Measurements from ENCODE around the gene IFNL4. TPM values are rescaled to one million over a fixed set of nuclear protein-coding genes. Genes with fewer than 3 reads are reported as not detected.

Gene IFNL4
- total and polyA plus RNA-seq, 2 donors (not counting 1 experiment from before 2014, with no cell fraction given), result not detected

DNA sequence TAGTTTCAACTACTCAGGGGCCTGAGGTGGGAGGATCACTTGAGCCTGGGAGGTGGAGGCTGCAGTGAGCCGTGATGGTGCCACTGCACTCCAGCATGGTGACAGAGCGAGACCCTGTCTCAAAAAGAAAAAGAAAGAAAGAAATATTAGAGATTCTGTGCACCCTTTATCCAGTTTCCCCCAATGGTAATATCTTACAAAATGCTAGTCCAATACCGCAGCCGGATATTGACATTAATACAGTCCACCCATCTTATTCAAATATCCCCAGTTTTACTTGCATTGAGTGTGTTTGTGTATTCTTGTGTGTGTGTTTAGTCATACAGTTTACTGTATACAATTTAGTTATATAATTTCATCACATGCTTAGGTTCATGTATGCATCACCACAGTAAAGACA is 8.6 kb upstream of the IFNL4 start:
- Mint-ChIP-seq H3K4me3 (no peak overlapping the region), H3K4me1 (no peaks in the 10 kb centered on the region), H3K27me3 (peaks cover 9% of the 10 kb centered on the region), H3K27ac (no peak overlapping the region), H3K9me3 (ENCODE audit: insufficient read depth) (no peaks in the 10 kb centered on the region)
- ChIA-PET POLR2A (no interaction called here), CTCF (no interaction called here)
- Histone ChIP-seq H4K20me1 (ENCODE audit: control insufficient read depth, insufficient read depth, low read length, poor library complexity, severe bottlenecking) (no peaks in the 10 kb centered on the region), H3K9ac (ENCODE audit: low read length) (no peak overlapping the region), H3K4me2 (replicated peaks; ENCODE audit: low read depth, low read length, poor library complexity, severe bottlenecking) (no peak overlapping the region), H3K27me3 (replicated peaks in 1 of 4; ENCODE audit: control extremely low read depth in 1 of 4, control insufficient read depth in 3 of 4, insufficient read depth in 4 of 4, low read length in 3 of 4) (peaks cover 0 to 23% (median 7%) of the 10 kb centered on the region in 4 experiments), H3K27ac (ENCODE audit: low read length in 2 of 2) (no peak overlapping the region), H3K9me3 (ENCODE audit: control extremely low read depth in 1 of 3, control insufficient read depth in 2 of 3, insufficient read depth in 1 of 3, low read length in 2 of 3) (peaks cover 0 to 6% (median 0%) of the 10 kb centered on the region in 3 donors), H3K4me3 (ENCODE audit: control extremely low read depth in 1 of 5, extremely low read depth in 1 of 5, insufficient read depth in 1 of 5, low read depth in 2 of 5, low read length in 4 of 5) (no peak overlapping the region), H3K36me3 (replicated peaks in 1 of 2; ENCODE audit: control extremely low read depth in 1 of 2, control insufficient read depth in 1 of 2, extremely low read depth in 1 of 2, insufficient read depth in 2 of 2, low read length in 1 of 2) (no peaks in the 10 kb centered on the region), H2AFZ (ENCODE audit: insufficient read depth, low read depth, low read length, poor library complexity, severe bottlenecking) (no peak overlapping the region), H3K4me1 (ENCODE audit: control insufficient read depth in 2 of 2, insufficient read depth in 2 of 2, low read length in 2 of 2) (no peaks in the 10 kb centered on the region), H3K79me2 (ENCODE audit: control insufficient read depth, insufficient read depth, low read length) (no peaks in the 10 kb centered on the region)
- WGBS (ENCODE audit: insufficient coverage), result no CpG with 5 or more reads among the region's 4 CpGs
- no peak for ATAC-seq (ENCODE audit: low read depth)
- no peak for DNase-seq
- intact Hi-C loops (cut with micrococcal nuclease), result no loop called here
- TF ChIP-seq, protein P1, sequence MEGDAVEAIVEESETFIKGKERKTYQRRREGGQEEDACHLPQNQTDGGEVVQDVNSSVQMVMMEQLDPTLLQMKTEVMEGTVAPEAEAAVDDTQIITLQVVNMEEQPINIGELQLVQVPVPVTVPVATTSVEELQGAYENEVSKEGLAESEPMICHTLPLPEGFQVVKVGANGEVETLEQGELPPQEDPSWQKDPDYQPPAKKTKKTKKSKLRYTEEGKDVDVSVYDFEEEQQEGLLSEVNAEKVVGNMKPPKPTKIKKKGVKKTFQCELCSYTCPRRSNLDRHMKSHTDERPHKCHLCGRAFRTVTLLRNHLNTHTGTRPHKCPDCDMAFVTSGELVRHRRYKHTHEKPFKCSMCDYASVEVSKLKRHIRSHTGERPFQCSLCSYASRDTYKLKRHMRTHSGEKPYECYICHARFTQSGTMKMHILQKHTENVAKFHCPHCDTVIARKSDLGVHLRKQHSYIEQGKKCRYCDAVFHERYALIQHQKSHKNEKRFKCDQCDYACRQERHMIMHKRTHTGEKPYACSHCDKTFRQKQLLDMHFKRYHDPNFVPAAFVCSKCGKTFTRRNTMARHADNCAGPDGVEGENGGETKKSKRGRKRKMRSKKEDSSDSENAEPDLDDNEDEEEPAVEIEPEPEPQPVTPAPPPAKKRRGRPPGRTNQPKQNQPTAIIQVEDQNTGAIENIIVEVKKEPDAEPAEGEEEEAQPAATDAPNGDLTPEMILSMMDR (IDR thresholded peaks at IDR 0.05), result no peak
- no peak for TF ChIP-seq EZH2 (IDR thresholded peaks at IDR 0.05; ENCODE audit: borderline replicate concordance, insufficient read depth, low read depth, low read length, poor library complexity, severe bottlenecking)

DNA sequence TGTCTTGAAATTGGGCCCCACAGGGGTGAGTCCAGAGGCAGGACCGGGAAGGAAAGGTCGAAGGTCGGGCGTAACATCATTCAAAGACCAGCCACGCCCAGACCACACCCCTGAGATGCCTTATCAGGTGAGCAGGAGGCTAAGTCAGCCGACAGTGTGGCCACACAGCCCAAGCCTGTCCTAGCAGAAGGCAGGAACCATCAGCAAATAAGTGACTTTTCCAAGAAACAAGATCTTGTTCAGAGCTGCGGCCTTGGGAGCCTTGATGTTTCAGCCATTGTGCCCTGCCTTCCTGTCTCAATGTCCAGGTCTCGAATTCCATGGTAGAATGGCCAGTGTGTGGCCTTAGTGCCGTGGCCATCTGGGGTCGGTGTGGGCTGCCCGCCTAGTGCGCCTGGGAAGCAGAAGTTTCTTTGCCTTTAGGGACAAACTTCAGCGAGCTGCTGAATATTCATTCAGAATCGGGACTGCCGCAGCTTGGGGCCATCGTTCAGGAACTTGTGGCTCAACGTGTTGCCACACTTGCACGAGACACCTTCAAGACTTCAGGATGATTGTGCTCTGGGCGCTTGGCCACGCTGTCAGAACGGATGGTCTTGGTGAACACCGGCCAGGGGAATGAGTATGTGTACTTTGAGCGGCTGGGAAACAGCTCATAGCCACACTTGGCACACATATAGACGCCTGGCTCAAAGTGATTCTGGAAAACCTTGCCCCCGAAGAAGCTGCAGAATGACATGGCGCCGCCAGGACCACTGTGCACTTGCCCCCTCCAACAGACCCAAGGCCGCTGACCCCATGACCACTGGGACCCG is 6.1 kb upstream of the IFNL4 start:
- H3K4me1 ChIP-seq (ENCODE audit: control insufficient read depth in 2 of 2, insufficient read depth in 2 of 2, low read length in 2 of 2), result no peaks in the 10 kb centered on the region
- no peak overlapping the region for H3K4me2 ChIP-seq (replicated peaks; ENCODE audit: low read depth, low read length, poor library complexity, severe bottlenecking)
- Mint-ChIP-seq H3K9me3 (ENCODE audit: insufficient read depth) (no peaks in the 10 kb centered on the region), H3K27ac (no peak overlapping the region), H3K4me1 (no peaks in the 10 kb centered on the region), H3K27me3 (peaks cover 4% of the 10 kb centered on the region), H3K4me3 (no peak overlapping the region)
- peaks cover 0 to 6% (median 0%) of the 10 kb centered on the region in 3 donors for H3K9me3 ChIP-seq (ENCODE audit: control extremely low read depth in 1 of 3, control insufficient read depth in 2 of 3, insufficient read depth in 1 of 3, low read length in 2 of 3)
- CTCF ChIA-PET, result interaction anchor here (0.7 kb wide), 1 partner anchor 99 kb away, joined by 3 read pairs; no protein-coding TSS in a partner anchor
- no peaks in the 10 kb centered on the region for H4K20me1 ChIP-seq (ENCODE audit: control insufficient read depth, insufficient read depth, low read length, poor library complexity, severe bottlenecking)
- no peaks in the 10 kb centered on the region for H3K36me3 ChIP-seq (replicated peaks in 1 of 2; ENCODE audit: control extremely low read depth in 1 of 2, control insufficient read depth in 1 of 2, extremely low read depth in 1 of 2, insufficient read depth in 2 of 2, low read length in 1 of 2)
- 88% methylated on average over 27 of the region's 29 CpGs for WGBS (ENCODE audit: insufficient coverage)
- DNase-seq (no peak), ATAC-seq (ENCODE audit: low read depth) (no peak)
- TF ChIP-seq EZH2 (IDR thresholded peaks at IDR 0.05; ENCODE audit: borderline replicate concordance, insufficient read depth, low read depth, low read length, poor library complexity, severe bottlenecking), result no peak
- TF ChIP-seq, protein P1 (IDR thresholded peaks at IDR 0.05), result no peak
- POLR2A ChIA-PET, result no interaction called here
- H3K4me3 ChIP-seq (ENCODE audit: control extremely low read depth in 1 of 5, extremely low read depth in 1 of 5, insufficient read depth in 1 of 5, low read depth in 2 of 5, low read length in 4 of 5), result no peak overlapping the region
- no peak overlapping the region for H3K9ac ChIP-seq (ENCODE audit: low read length)
- H3K27ac ChIP-seq (ENCODE audit: low read length in 2 of 2), result no peak overlapping the region
- H2AFZ ChIP-seq (ENCODE audit: insufficient read depth, low read depth, low read length, poor library complexity, severe bottlenecking), result no peak overlapping the region
- no peaks in the 10 kb centered on the region for H3K79me2 ChIP-seq (ENCODE audit: control insufficient read depth, insufficient read depth, low read length)
- peaks cover 0 to 3% (median under 1%) of the 10 kb centered on the region in 4 experiments for H3K27me3 ChIP-seq (replicated peaks in 1 of 4; ENCODE audit: control extremely low read depth in 1 of 4, control insufficient read depth in 3 of 4, insufficient read depth in 4 of 4, low read length in 3 of 4)
- intact Hi-C loops (cut with micrococcal nuclease), result no loop called here
